ENCODE results near the gene UBE3D.

The UBE3D gene

DNA sequence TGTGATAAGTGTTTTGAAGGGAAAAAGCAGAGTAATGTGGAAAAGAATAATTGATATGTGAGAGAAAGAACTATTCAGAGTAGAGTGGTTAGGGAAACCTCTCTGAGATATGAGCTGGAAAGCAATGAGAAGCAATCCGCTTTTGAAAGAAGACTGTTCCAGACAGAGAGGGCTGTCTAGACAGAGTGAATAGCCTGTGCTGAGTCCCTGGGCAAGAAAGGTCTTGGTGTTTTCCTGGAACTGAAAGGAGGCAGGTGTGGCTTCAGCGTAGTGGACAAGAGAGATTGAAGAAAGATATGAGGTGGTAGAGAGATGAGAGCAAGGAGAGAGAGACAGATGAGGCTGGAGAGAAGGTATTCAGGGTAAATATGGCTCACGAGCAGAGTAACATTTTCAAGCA is 190.8 kb downstream of the UBE3D start:
- no peak overlapping the region for H3K27ac ChIP-seq (ENCODE audit: extremely low read depth, low read depth, low read length)
- H3K9me3 ChIP-seq (ENCODE audit: control insufficient read depth, insufficient read depth, low read depth, low read length), result no peaks in the 10 kb centered on the region
- H3K4me3 ChIP-seq (ENCODE audit: low read depth, low read length), result no peak overlapping the region
- no peaks in the 10 kb centered on the region for H3K36me3 ChIP-seq (ENCODE audit: control insufficient read depth in 2 of 2, insufficient read depth in 1 of 2, low read length in 2 of 2)
- TF ChIP-seq ZSCAN30 (tag by site-specific recombination; IDR thresholded peaks at IDR 0.05) (no peak), YY1 (tag by site-specific recombination; IDR thresholded peaks at IDR 0.05) (no peak), ZNF701 (tag by site-specific recombination; IDR thresholded peaks at IDR 0.05) (no peak), ZNF76 (tag by site-specific recombination; IDR thresholded peaks at IDR 0.05; ENCODE audit: borderline replicate concordance, low read depth) (no peak), ZNF677 (tag by site-specific recombination; IDR thresholded peaks at IDR 0.05) (no peak), ZSCAN18 (tag by site-specific recombination; IDR thresholded peaks at IDR 0.05) (no peak), ZNF148 (tag by site-specific recombination; IDR thresholded peaks at IDR 0.05; ENCODE audit: borderline replicate concordance) (no peak), ZNF660 (tag by site-specific recombination; IDR thresholded peaks at IDR 0.05) (no peak), ZNF2 (tag by site-specific recombination; IDR thresholded peaks at IDR 0.05) (no peak), ZNF426 (tag by site-specific recombination; IDR thresholded peaks at IDR 0.05) (no peak)
- peaks cover 25% of the 10 kb centered on the region for H3K4me1 ChIP-seq (ENCODE audit: control insufficient read depth, insufficient read depth, low read length)
- CTCF ChIA-PET, result interaction anchor here (0.7 kb wide), 1 partner anchor 134 kb away, joined by 4 read pairs; no protein-coding TSS in a partner anchor
- POLR2A ChIA-PET, result no interaction called here

DNA sequence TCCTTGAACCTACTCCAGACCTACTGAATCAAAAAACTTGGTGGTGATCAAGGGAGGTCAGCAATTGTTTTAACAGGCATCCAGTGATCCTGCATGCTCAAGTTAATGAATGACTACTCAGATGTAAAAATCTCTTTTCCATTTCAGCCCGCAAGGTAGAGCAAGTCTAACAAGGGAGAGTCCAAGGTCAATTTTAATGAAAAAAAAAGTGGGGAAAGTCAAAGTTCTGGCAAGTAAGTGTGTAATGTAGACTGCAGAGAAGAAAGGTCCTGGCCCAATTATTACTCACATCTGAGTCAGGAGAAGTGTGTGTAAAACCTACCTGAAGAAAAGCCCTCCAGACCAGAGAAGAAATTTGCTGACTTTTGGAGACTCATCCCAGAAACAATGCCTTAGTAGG is 193.5 kb downstream of the UBE3D start:
- ChIA-PET CTCF (no interaction called here), POLR2A (no interaction called here)
- H3K9me3 ChIP-seq (ENCODE audit: control insufficient read depth, insufficient read depth, low read depth, low read length), result no peaks in the 10 kb centered on the region
- peaks cover 14% of the 10 kb centered on the region for H3K4me1 ChIP-seq (ENCODE audit: control insufficient read depth, insufficient read depth, low read length)
- H3K4me3 ChIP-seq (ENCODE audit: low read depth, low read length), result no peak overlapping the region
- H3K36me3 ChIP-seq (ENCODE audit: control insufficient read depth in 2 of 2, insufficient read depth in 1 of 2, low read length in 2 of 2), result no peaks in the 10 kb centered on the region
- H3K27ac ChIP-seq (ENCODE audit: extremely low read depth, low read depth, low read length), result no peak overlapping the region
- no peak for TF ChIP-seq ZNF596 (tag by site-specific recombination; IDR thresholded peaks at IDR 0.05)
- no peak for TF ChIP-seq TRIM28 (IDR thresholded peaks at IDR 0.05; ENCODE audit: borderline replicate concordance, low read length)
- TF ChIP-seq ZNF48 (tag by site-specific recombination; IDR thresholded peaks at IDR 0.05), result no peak
- TF ChIP-seq ZNF202 (tag by site-specific recombination; IDR thresholded peaks at IDR 0.05; ENCODE audit: borderline replicate concordance), result no peak
- no peak for TF ChIP-seq ZNF157 (tag by site-specific recombination; IDR thresholded peaks at IDR 0.05)
- TF ChIP-seq, protein P1, sequence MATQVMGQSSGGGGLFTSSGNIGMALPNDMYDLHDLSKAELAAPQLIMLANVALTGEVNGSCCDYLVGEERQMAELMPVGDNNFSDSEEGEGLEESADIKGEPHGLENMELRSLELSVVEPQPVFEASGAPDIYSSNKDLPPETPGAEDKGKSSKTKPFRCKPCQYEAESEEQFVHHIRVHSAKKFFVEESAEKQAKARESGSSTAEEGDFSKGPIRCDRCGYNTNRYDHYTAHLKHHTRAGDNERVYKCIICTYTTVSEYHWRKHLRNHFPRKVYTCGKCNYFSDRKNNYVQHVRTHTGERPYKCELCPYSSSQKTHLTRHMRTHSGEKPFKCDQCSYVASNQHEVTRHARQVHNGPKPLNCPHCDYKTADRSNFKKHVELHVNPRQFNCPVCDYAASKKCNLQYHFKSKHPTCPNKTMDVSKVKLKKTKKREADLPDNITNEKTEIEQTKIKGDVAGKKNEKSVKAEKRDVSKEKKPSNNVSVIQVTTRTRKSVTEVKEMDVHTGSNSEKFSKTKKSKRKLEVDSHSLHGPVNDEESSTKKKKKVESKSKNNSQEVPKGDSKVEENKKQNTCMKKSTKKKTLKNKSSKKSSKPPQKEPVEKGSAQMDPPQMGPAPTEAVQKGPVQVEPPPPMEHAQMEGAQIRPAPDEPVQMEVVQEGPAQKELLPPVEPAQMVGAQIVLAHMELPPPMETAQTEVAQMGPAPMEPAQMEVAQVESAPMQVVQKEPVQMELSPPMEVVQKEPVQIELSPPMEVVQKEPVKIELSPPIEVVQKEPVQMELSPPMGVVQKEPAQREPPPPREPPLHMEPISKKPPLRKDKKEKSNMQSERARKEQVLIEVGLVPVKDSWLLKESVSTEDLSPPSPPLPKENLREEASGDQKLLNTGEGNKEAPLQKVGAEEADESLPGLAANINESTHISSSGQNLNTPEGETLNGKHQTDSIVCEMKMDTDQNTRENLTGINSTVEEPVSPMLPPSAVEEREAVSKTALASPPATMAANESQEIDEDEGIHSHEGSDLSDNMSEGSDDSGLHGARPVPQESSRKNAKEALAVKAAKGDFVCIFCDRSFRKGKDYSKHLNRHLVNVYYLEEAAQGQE (tag by site-specific recombination; IDR thresholded peaks at IDR 0.05), result no peak
- no peak for TF ChIP-seq GLI4 (tag by site-specific recombination; IDR thresholded peaks at IDR 0.05)
- TF ChIP-seq ZNF704 (tag by site-specific recombination; IDR thresholded peaks at IDR 0.05), result no peak
- TF ChIP-seq ZNF302 (tag by site-specific recombination; IDR thresholded peaks at IDR 0.05; ENCODE audit: low read depth), result no peak
- TF ChIP-seq KLF8 (tag by site-specific recombination; IDR thresholded peaks at IDR 0.05), result no peak

Measured in HEK293 (cell line).